Suprapubic skin (tissue), 4 donors: ENCODE results near the gene GRID1.

ENCODE experiments used
- EP300 ChIP-seq: sonication (generic); formaldehyde crosslinking; IDR thresholded peaks from one replicate; pipeline ENCODE4 v1.6.1; 2017; ENCODE audit warnings: antibody characterized with exemption
- POLR2AphosphoS5 ChIP-seq, 3 donors: sonication (generic); formaldehyde crosslinking; IDR thresholded peaks; one replicate each; pipeline ENCODE4 v1.6.1; 2017; ENCODE audit warnings: antibody characterized with exemption in 3 of 3
- TF ChIP-seq, protein P1 (sequence below), 2 donors: fragments of 200-600 bp in 1 of 2; fragments of 450-650 bp in 1 of 2; sonication (generic) in 1 of 2; IDR thresholded peaks; one replicate each; pipeline ENCODE4 v1.5.1; 2016 to 2019; ENCODE audit warnings: antibody characterized with exemption in 2 of 2, mild to moderate bottlenecking in 1 of 2, moderate library complexity in 1 of 2

DNA sequence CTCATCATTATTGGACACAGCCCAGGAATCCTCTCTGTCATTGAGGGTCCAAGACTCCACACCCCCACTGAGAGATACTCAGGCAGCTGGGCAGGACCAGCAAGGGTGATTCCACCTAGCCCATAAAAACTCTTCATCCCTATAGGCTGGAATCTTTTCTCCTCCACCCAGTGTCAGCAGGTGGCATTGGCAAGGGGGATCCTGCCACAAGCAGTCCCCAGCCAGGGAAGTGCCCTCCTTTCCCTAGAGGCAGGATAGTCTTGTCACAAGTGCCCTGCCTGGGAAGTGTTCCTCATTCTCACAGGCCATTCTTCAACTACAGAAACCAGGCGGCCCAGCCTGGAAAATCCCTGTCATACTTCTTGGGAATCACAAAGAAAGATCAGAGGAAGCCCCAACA lies 533.6 kb downstream of the GRID1 start:
- TF ChIP-seq EP300: no peak
- TF ChIP-seq, protein P1, sequence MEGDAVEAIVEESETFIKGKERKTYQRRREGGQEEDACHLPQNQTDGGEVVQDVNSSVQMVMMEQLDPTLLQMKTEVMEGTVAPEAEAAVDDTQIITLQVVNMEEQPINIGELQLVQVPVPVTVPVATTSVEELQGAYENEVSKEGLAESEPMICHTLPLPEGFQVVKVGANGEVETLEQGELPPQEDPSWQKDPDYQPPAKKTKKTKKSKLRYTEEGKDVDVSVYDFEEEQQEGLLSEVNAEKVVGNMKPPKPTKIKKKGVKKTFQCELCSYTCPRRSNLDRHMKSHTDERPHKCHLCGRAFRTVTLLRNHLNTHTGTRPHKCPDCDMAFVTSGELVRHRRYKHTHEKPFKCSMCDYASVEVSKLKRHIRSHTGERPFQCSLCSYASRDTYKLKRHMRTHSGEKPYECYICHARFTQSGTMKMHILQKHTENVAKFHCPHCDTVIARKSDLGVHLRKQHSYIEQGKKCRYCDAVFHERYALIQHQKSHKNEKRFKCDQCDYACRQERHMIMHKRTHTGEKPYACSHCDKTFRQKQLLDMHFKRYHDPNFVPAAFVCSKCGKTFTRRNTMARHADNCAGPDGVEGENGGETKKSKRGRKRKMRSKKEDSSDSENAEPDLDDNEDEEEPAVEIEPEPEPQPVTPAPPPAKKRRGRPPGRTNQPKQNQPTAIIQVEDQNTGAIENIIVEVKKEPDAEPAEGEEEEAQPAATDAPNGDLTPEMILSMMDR (IDR thresholded peaks at IDR 0.05): no peak
- no peak for TF ChIP-seq POLR2AphosphoS5 (IDR thresholded peaks at IDR 0.05)
